ENCODE results near the gene PPIL1. TPM values are rescaled to one million over a fixed set of nuclear protein-coding genes. Genes with fewer than 3 reads are reported as not detected.

Gene PPIL1
- total and polyA plus RNA-seq, 10 of the 15 experiments (the other 5 are each of a cell fraction or from before 2014, with no cell fraction given): 39.5 to 95.8 (median 70.5) TPM

- TF ChIP-seq ZZZ3 (IDR thresholded peaks at IDR 0.05; ENCODE audit: control insufficient read depth, insufficient read length, low read depth) (no peak), ATF7 (IDR thresholded peaks at IDR 0.05; ENCODE audit: low read depth) (no peak), BHLHE40 (IDR thresholded peaks at IDR 0.05; ENCODE audit: borderline replicate concordance in 1 of 2, low read depth in 2 of 2, low read length in 1 of 2) (peak in 1 of 2 experiments; percentile 69; a peak in 2 of 4 replicates), NFIC (IDR thresholded peaks at IDR 0.05; ENCODE audit: low read depth, low read length) (no peak; the same call in 1 of the 2 replicates), SMC3 (IDR thresholded peaks at IDR 0.05; ENCODE audit: borderline replicate concordance, low read length) (no peak), FOXM1 (IDR thresholded peaks at IDR 0.05; ENCODE audit: low read depth, low read length) (no peak), TCF3 (IDR thresholded peaks at IDR 0.05; ENCODE audit: borderline replicate concordance, insufficient read depth, low read depth, low read length) (no peak), TAF1 (IDR thresholded peaks at IDR 0.05; ENCODE audit: borderline replicate concordance, low read depth, low read length) (peak; percentile 81), LARP7 (IDR thresholded peaks at IDR 0.05) (peak; percentile 80), STAT1 (conservative IDR thresholded peaks at IDR 0.05) (peak; percentile 70; the same call in 1 of the 2 replicates), ASH2L (IDR thresholded peaks at IDR 0.05; ENCODE audit: borderline replicate concordance, low read depth) (peak; percentile 86), TCF12 (IDR thresholded peaks at IDR 0.05; ENCODE audit: low read depth, low read length) (no peak; the same call in 1 of the 2 replicates), HDAC2 (IDR thresholded peaks at IDR 0.05) (no peak), REST (IDR thresholded peaks at IDR 0.05; ENCODE audit: low read depth, low read length) (no peak), IRF4 (IDR thresholded peaks at IDR 0.05; ENCODE audit: low read depth, low read length) (peak; percentile 51; the same call in 1 of the 2 replicates), KDM1A (IDR thresholded peaks at IDR 0.05; ENCODE audit: borderline replicate concordance) (no peak), EP300 (IDR thresholded peaks at IDR 0.05; ENCODE audit: borderline replicate concordance in 1 of 2, control insufficient read depth in 1 of 2, low read depth in 2 of 2, low read length in 2 of 2) (no peak), CEBPB (IDR thresholded peaks at IDR 0.05; ENCODE audit: borderline replicate concordance in 1 of 2, low read depth in 2 of 2, low read length in 2 of 2) (no peak), FOXK2 (IDR thresholded peaks at IDR 0.05) (no peak), CEBPZ (IDR thresholded peaks at IDR 0.05; ENCODE audit: low read depth, low read length) (0 out of 2 replicates have a peak, but pooled peaks have one; percentile 23), IRF3 (IDR thresholded peaks at IDR 0.05) (peak; percentile 45; the same call in 1 of the 2 replicates), POLR2AphosphoS5 (IDR thresholded peaks at IDR 0.05; ENCODE audit: low read length) (peak; percentile 73), BRCA1 (IDR thresholded peaks at IDR 0.05; ENCODE audit: low read depth, low read length) (no peak)
Observed at GRCh38 chr6:36874443-36875249, at the start of gene PPIL1 (continued).

Measured in GM12878 (cell line).